ENCODE data around the gene IFNL3.

DNA sequence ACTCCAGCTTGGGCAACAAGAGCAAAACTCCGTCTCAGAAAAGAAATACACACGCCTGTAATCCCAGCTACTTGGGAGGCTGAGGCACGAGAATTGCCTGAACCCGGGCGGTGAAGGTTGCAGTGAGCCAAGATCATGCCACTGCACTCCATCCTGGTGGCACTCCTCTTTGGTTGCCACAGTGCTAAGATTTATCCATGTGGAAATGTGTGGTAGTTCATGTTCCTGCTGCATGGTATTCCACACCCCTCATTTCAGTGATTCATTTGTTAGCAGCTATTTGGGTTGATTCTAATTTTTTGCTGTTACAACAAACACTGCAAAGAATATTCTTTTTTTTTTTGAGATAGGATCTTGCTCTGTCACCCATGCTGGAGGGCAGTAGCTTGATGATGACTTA lies 12.1 kb downstream of the IFNL3 start:
- TF ChIP-seq CTCF (IDR thresholded peaks at IDR 0.05 in 8 of 11, conservative IDR thresholded peaks at IDR 0.05 in 3 of 11) (no peak), POLR2A (IDR thresholded peaks at IDR 0.05) (no peak)
